ENCODE measurements around the gene AFF1.
"Not testable (repeated sequence)": the region's sequence is repeated elsewhere in the genome, so short reads cannot be mapped to it uniquely, and the experiment has no call there.

DNA sequence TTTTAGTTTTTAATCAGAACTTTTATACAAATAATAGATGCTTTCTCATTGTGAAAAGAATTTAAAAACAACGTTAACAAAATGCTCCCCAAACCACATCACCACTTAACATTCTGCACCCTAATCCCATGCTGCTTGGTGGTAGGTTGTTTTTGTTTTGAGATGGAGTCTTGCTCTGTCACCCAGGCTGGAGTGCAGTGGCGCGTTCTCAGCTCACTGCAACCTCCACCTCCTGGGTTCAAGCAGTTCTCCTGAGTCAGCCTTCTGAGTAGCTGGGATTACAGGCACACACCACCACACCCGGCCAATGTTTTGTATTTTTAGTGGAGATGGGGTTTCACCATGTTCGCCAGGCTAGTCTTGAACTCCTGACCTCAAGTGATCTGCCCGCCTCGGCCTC, 102.4 kb downstream of the AFF1 start:
- TF ChIP-seq POLR2A (IDR thresholded peaks at IDR 0.05) = not testable (repeated sequence)
- TF ChIP-seq, protein P1, sequence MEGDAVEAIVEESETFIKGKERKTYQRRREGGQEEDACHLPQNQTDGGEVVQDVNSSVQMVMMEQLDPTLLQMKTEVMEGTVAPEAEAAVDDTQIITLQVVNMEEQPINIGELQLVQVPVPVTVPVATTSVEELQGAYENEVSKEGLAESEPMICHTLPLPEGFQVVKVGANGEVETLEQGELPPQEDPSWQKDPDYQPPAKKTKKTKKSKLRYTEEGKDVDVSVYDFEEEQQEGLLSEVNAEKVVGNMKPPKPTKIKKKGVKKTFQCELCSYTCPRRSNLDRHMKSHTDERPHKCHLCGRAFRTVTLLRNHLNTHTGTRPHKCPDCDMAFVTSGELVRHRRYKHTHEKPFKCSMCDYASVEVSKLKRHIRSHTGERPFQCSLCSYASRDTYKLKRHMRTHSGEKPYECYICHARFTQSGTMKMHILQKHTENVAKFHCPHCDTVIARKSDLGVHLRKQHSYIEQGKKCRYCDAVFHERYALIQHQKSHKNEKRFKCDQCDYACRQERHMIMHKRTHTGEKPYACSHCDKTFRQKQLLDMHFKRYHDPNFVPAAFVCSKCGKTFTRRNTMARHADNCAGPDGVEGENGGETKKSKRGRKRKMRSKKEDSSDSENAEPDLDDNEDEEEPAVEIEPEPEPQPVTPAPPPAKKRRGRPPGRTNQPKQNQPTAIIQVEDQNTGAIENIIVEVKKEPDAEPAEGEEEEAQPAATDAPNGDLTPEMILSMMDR (IDR thresholded peaks at IDR 0.05) = not testable (repeated sequence)
